Measurements from ENCODE around the gene GTPBP2. TPM values are rescaled to one million over a fixed set of nuclear protein-coding genes. Genes with fewer than 3 reads are reported as not detected.

GTPBP2 gene
- total RNA-seq, 1 experiment from 2014 or later = 76.4 TPM

DNA sequence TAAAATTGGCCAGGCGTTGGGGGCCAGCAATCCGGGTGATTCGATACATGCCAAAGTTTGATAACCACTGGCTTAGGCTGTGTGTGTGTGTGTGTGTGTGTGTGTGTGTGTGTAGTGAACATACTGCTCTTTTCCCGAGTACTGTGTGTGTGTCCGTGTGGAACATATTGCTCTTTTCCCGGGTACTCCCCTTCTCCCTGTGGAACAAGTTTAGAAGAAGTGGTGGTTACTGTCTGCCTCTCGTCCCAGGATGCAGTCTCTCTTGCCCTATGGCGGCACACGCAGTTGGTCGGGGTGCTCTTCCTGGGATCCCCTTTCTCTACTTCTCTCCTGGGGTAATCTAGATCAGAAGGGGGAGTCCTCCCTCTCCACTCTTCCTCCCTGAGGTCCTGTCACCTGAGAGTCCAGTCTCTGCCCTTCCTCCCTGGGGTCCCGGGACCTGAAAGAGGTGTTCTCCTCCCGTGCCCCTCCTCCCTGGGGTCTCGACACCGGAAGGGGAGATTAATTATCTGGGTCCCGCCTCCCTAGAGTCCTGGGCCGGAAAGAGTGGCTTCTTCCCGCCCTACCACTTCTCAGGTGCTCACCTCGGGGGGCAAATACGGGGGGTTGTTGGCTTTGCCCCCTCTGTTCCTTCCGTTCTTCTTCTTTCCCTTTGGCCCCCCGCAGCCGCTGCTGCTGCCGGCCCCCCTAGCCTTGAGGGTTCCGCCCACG lies 516 bp downstream of the GTPBP2 start:
- H3K9me3 Mint-ChIP-seq = no peaks in the 10 kb centered on the region
- ChIA-PET CTCF (interaction anchor here (1.0 to 2.3 kb wide), 12 partner anchors 16 to 468 kb away, joined by 3 to 16 read pairs (median 5); partner anchors contain the start of genes RSPH9 and VEGFA), POLR2A (interaction anchor here (1.0 to 2.5 kb wide), 6 partner anchors 17 to 322 kb away, joined by 3 to 32 read pairs (median 6); partner anchors contain the start of genes RSPH9 and VEGFA)
- H3K27ac Mint-ChIP-seq = peak overlapping the region; percentile 93
- peak; percentile 54 for DNase-seq (ENCODE audit: low spot score)
- peaks cover 17% of the 10 kb centered on the region for H3K4me1 Mint-ChIP-seq
- H3K4me3 Mint-ChIP-seq = peak overlapping the region; percentile 98
- H3K27me3 Mint-ChIP-seq (ENCODE audit: low read depth) = no peaks in the 10 kb centered on the region
- TF ChIP-seq ZNF263 (CRISPR knock-in tag; IDR thresholded peaks at IDR 0.05; ENCODE audit: low read depth) (peak; percentile 88), JAZF1 (CRISPR knock-in tag; IDR thresholded peaks at IDR 0.05) (no peak), FOXP1 (CRISPR knock-in tag; IDR thresholded peaks at IDR 0.05; ENCODE audit: borderline replicate concordance) (peak; percentile 48; the same call in 1 of the 2 replicates), ZNF423 (CRISPR knock-in tag; IDR thresholded peaks at IDR 0.05) (0 out of 2 replicates have a peak, but pooled peaks have one; percentile 13), GABPB1 (CRISPR knock-in tag; IDR thresholded peaks at IDR 0.05) (no peak), FOXK1 (CRISPR knock-in tag; IDR thresholded peaks at IDR 0.05) (no peak)
- TF ChIP-seq, protein P1, sequence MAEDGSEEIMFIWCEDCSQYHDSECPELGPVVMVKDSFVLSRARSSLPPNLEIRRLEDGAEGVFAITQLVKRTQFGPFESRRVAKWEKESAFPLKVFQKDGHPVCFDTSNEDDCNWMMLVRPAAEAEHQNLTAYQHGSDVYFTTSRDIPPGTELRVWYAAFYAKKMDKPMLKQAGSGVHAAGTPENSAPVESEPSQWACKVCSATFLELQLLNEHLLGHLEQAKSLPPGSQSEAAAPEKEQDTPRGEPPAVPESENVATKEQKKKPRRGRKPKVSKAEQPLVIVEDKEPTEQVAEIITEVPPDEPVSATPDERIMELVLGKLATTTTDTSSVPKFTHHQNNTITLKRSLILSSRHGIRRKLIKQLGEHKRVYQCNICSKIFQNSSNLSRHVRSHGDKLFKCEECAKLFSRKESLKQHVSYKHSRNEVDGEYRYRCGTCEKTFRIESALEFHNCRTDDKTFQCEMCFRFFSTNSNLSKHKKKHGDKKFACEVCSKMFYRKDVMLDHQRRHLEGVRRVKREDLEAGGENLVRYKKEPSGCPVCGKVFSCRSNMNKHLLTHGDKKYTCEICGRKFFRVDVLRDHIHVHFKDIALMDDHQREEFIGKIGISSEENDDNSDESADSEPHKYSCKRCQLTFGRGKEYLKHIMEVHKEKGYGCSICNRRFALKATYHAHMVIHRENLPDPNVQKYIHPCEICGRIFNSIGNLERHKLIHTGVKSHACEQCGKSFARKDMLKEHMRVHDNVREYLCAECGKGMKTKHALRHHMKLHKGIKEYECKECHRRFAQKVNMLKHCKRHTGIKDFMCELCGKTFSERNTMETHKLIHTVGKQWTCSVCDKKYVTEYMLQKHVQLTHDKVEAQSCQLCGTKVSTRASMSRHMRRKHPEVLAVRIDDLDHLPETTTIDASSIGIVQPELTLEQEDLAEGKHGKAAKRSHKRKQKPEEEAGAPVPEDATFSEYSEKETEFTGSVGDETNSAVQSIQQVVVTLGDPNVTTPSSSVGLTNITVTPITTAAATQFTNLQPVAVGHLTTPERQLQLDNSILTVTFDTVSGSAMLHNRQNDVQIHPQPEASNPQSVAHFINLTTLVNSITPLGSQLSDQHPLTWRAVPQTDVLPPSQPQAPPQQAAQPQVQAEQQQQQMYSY (CRISPR knock-in tag; IDR thresholded peaks at IDR 0.05) = no peak
- ATAC-seq = peak; percentile 24
- peaks cover 32% of the 10 kb centered on the region for H3K36me3 Mint-ChIP-seq

DNA sequence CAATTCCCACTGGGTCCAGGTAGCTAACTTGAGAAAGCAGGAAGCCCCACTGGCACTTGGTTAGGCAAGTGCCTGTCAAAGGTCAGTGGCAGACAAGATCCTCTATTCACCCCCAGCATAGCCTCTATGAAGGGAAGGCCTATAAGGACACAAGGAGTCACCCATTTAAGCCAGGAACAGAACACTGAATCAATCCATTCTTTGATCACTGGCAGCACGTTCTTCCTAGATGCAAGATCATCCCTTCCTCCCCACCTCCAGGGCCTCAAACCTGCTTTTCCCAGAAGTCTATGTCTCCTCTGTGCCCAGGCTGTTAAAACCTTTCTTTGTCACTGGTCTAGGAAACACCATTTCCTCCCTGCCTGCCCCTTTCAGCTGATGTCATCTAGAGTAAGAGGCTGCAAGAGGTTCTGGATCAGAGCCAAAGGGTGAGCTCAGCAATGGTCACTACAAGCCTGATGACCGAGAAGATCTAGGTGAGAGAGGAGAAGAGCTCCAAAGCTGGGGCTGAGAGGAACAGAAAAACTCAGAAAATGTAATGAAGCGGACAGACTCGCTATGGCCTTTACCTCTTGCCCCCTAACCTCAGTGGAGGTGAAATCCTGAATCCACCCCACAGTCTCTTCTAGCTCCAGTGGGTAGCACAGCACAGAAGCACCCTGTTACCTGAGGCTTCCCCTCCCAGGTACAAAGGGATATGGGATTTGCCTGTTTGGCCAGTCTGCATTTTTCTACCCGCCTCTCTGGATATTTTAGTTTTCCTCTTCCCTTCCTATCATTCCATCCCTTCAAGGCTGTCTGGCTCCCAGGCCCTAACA lies 1.8 kb downstream of the GTPBP2 start:
- CTCF ChIA-PET = no interaction called here
- ATAC-seq (no peak), DNase-seq (ENCODE audit: low spot score) (no peak)
- peak overlapping the region; percentile 56 for H3K4me3 Mint-ChIP-seq
- POLR2A ChIA-PET = no interaction called here
- peak; percentile 99 for TF ChIP-seq GABPB1 (CRISPR knock-in tag; IDR thresholded peaks at IDR 0.05)
- TF ChIP-seq, protein P2, sequence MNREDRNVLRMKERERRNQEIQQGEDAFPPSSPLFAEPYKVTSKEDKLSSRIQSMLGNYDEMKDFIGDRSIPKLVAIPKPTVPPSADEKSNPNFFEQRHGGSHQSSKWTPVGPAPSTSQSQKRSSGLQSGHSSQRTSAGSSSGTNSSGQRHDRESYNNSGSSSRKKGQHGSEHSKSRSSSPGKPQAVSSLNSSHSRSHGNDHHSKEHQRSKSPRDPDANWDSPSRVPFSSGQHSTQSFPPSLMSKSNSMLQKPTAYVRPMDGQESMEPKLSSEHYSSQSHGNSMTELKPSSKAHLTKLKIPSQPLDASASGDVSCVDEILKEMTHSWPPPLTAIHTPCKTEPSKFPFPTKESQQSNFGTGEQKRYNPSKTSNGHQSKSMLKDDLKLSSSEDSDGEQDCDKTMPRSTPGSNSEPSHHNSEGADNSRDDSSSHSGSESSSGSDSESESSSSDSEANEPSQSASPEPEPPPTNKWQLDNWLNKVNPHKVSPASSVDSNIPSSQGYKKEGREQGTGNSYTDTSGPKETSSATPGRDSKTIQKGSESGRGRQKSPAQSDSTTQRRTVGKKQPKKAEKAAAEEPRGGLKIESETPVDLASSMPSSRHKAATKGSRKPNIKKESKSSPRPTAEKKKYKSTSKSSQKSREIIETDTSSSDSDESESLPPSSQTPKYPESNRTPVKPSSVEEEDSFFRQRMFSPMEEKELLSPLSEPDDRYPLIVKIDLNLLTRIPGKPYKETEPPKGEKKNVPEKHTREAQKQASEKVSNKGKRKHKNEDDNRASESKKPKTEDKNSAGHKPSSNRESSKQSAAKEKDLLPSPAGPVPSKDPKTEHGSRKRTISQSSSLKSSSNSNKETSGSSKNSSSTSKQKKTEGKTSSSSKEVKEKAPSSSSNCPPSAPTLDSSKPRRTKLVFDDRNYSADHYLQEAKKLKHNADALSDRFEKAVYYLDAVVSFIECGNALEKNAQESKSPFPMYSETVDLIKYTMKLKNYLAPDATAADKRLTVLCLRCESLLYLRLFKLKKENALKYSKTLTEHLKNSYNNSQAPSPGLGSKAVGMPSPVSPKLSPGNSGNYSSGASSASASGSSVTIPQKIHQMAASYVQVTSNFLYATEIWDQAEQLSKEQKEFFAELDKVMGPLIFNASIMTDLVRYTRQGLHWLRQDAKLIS (CRISPR knock-in tag; IDR thresholded peaks at IDR 0.05; ENCODE audit: borderline replicate concordance) = no peak
- H3K36me3 Mint-ChIP-seq = peaks cover 43% of the 10 kb centered on the region
- H3K9me3 Mint-ChIP-seq = no peaks in the 10 kb centered on the region
- H3K27me3 Mint-ChIP-seq (ENCODE audit: low read depth) = no peaks in the 10 kb centered on the region
- peaks cover 17% of the 10 kb centered on the region for H3K4me1 Mint-ChIP-seq
- H3K27ac Mint-ChIP-seq = no peak overlapping the region

DNA sequence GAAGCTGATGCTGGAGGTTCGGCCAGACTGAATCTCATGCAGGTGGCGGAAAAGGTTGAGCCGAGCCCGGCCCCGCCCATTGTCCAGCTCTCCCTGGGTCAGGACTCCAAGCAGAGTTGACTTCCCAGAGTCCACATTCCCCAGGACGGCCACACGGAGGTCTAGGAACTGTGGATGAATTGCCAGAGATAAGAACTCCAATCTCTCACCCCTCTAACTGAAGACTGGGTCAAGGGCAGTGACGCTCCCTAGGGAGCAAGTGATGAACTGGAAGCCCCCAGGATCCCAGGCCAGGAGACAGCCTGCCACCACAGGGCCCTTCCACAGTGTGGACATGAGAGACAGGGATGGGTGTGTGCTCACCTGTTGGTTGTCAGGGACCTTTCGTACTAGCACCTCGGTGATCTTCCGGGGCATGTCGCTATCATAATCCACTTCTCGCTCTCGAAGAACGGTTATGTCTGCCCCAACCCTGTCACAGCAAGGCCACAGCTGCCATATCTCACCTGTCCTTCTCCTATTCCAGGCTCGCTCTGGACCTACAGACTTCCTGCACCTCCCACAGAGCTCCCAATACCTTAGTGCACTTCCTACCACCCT lies 3.6 kb downstream of the GTPBP2 start:
- H3K4me1 Mint-ChIP-seq = peaks cover 14% of the 10 kb centered on the region
- H3K36me3 Mint-ChIP-seq = peaks cover 60% of the 10 kb centered on the region
- H3K27me3 Mint-ChIP-seq (ENCODE audit: low read depth) = no peaks in the 10 kb centered on the region
- no peak for DNase-seq (ENCODE audit: low spot score)
- no peak for ATAC-seq
- H3K4me3 Mint-ChIP-seq = no peak overlapping the region
- CTCF ChIA-PET = interaction anchor here (1.0 kb wide), 1 partner anchor 42 kb away, joined by 3 read pairs; no protein-coding TSS in a partner anchor
- H3K27ac Mint-ChIP-seq = no peak overlapping the region
- POLR2A ChIA-PET = no interaction called here
- no peaks in the 10 kb centered on the region for H3K9me3 Mint-ChIP-seq
- TF ChIP-seq ZNF138 (CRISPR knock-in tag; conservative IDR thresholded peaks at IDR 0.05) = no peak
- TF ChIP-seq, protein P3, sequence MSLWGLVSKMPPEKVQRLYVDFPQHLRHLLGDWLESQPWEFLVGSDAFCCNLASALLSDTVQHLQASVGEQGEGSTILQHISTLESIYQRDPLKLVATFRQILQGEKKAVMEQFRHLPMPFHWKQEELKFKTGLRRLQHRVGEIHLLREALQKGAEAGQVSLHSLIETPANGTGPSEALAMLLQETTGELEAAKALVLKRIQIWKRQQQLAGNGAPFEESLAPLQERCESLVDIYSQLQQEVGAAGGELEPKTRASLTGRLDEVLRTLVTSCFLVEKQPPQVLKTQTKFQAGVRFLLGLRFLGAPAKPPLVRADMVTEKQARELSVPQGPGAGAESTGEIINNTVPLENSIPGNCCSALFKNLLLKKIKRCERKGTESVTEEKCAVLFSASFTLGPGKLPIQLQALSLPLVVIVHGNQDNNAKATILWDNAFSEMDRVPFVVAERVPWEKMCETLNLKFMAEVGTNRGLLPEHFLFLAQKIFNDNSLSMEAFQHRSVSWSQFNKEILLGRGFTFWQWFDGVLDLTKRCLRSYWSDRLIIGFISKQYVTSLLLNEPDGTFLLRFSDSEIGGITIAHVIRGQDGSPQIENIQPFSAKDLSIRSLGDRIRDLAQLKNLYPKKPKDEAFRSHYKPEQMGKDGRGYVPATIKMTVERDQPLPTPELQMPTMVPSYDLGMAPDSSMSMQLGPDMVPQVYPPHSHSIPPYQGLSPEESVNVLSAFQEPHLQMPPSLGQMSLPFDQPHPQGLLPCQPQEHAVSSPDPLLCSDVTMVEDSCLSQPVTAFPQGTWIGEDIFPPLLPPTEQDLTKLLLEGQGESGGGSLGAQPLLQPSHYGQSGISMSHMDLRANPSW (CRISPR knock-in tag; conservative IDR thresholded peaks at IDR 0.05; ENCODE audit: low read depth) = no peak
- TF ChIP-seq, protein P4, sequence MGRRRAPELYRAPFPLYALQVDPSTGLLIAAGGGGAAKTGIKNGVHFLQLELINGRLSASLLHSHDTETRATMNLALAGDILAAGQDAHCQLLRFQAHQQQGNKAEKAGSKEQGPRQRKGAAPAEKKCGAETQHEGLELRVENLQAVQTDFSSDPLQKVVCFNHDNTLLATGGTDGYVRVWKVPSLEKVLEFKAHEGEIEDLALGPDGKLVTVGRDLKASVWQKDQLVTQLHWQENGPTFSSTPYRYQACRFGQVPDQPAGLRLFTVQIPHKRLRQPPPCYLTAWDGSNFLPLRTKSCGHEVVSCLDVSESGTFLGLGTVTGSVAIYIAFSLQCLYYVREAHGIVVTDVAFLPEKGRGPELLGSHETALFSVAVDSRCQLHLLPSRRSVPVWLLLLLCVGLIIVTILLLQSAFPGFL (CRISPR knock-in tag; IDR thresholded peaks at IDR 0.05; ENCODE audit: borderline replicate concordance) = no peak
- TF ChIP-seq, protein P5, sequence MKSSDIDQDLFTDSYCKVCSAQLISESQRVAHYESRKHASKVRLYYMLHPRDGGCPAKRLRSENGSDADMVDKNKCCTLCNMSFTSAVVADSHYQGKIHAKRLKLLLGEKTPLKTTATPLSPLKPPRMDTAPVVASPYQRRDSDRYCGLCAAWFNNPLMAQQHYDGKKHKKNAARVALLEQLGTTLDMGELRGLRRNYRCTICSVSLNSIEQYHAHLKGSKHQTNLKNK (CRISPR knock-in tag; IDR thresholded peaks at IDR 0.05) = no peak
- TF ChIP-seq, protein P6, sequence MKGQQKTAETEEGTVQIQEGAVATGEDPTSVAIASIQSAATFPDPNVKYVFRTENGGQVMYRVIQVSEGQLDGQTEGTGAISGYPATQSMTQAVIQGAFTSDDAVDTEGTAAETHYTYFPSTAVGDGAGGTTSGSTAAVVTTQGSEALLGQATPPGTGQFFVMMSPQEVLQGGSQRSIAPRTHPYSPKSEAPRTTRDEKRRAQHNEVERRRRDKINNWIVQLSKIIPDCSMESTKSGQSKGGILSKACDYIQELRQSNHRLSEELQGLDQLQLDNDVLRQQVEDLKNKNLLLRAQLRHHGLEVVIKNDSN (CRISPR knock-in tag; IDR thresholded peaks at IDR 0.05) = no peak
